Measurements from ENCODE around the gene PDE2A. TPM values are rescaled to one million over a fixed set of nuclear protein-coding genes. Genes with fewer than 3 reads are reported as not detected.

Gene PDE2A
- polyA plus RNA-seq, 1 donor (not counting 4 experiments of a cell fraction or from before 2014, with no cell fraction given), result 0.38 TPM

DNA sequence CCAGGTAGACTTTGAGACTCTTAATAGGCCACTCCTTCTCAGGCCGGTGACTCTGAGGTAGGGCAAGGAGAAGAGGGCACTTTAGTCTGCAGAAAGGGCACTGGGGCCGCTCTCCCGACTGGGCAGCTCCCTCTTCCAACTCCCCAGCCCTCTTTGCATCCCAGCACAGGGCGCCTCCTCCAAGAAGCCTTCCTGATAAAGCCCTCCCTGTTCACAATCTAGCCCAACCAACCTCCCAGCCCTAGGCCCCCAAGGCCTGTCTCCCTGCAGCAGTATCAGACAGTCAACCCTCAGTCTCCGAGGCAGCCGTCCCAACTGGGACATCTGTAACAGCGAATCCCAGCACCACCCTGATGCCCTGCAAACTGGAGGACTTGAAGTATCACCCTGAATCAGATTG, 14.3 kb upstream of the PDE2A start:
- Histone ChIP-seq H3K27ac (ENCODE audit: control insufficient read depth, insufficient read depth, low read length) (no peak overlapping the region), H3K9ac (ENCODE audit: control insufficient read depth, extremely low read depth, insufficient read depth, low read length) (no peak overlapping the region), H3K27me3 (ENCODE audit: control insufficient read depth, extremely low read depth, insufficient read depth, low read length) (no peaks in the 10 kb centered on the region), H3K79me2 (ENCODE audit: control insufficient read depth, insufficient read depth, low read length) (no peaks in the 10 kb centered on the region), H3K4me1 (ENCODE audit: control insufficient read depth, extremely low read depth, insufficient read depth, low read length) (no peaks in the 10 kb centered on the region), H4K20me1 (ENCODE audit: control insufficient read depth, extremely low read depth, insufficient read depth, low read length) (peaks cover 5% of the 10 kb centered on the region), H3K4me3 (ENCODE audit: control insufficient read depth in 2 of 3, extremely low read depth in 1 of 3, insufficient read depth in 2 of 3, low read depth in 1 of 3, low read length in 3 of 3) (no peak overlapping the region), H3K36me3 (ENCODE audit: control insufficient read depth in 2 of 2, extremely low read depth in 1 of 2, insufficient read depth in 2 of 2, low read length in 2 of 2) (peaks cover 32 to 37% of the 10 kb centered on the region in 2 experiments), H3K9me1 (ENCODE audit: control insufficient read depth, extremely low read depth, insufficient read depth, low read length) (no peaks in the 10 kb centered on the region), H3K9me3 (ENCODE audit: control insufficient read depth, low read depth, low read length) (no peaks in the 10 kb centered on the region), H3K4me2 (ENCODE audit: control insufficient read depth, extremely low read depth, insufficient read depth, low read depth, low read length) (no peak overlapping the region), H2AFZ (ENCODE audit: control insufficient read depth, low read length) (no peak overlapping the region)
- TF ChIP-seq EZH2 (IDR thresholded peaks at IDR 0.05; ENCODE audit: low read length), result no peak
- TF ChIP-seq, protein P1, sequence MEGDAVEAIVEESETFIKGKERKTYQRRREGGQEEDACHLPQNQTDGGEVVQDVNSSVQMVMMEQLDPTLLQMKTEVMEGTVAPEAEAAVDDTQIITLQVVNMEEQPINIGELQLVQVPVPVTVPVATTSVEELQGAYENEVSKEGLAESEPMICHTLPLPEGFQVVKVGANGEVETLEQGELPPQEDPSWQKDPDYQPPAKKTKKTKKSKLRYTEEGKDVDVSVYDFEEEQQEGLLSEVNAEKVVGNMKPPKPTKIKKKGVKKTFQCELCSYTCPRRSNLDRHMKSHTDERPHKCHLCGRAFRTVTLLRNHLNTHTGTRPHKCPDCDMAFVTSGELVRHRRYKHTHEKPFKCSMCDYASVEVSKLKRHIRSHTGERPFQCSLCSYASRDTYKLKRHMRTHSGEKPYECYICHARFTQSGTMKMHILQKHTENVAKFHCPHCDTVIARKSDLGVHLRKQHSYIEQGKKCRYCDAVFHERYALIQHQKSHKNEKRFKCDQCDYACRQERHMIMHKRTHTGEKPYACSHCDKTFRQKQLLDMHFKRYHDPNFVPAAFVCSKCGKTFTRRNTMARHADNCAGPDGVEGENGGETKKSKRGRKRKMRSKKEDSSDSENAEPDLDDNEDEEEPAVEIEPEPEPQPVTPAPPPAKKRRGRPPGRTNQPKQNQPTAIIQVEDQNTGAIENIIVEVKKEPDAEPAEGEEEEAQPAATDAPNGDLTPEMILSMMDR (optimal IDR thresholded peaks at IDR 0.05 in 1 of 3, IDR thresholded peaks at IDR 0.05 in 1 of 3, conservative IDR thresholded peaks at IDR 0.05 in 1 of 3; ENCODE audit: extremely low read depth in 1 of 3, insufficient read depth in 2 of 3, low read length in 3 of 3), result no peak
- DNase-seq (ENCODE audit: low read depth, low spot score), result no peak
- dilution Hi-C loops (cut with MboI; ENCODE audit: extremely low pct_ligation_motif_present, low sequenced_read_pairs), result no loop called here
- no peak for FAIRE-seq

DNA sequence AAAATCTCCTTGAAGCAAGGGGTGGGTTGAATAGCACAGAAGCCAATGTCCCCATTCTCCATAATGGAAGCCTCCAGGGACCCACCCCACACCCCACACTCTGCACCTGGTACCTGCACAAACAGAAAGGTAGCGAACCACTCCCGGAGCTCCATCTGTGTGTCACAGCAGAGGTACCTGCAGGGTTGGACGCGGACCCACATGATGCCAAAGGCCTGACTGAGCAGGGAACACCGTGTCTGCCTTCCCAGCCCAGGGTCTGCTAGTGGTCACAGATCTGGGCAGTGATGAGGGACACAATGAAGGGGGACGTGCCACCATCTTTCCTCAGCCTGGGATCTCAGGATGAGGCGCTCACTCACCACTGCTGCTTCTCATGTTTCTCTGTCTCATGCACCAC, 13.1 kb upstream of the PDE2A start:
- Histone ChIP-seq H3K4me3 (ENCODE audit: control insufficient read depth in 2 of 3, extremely low read depth in 1 of 3, insufficient read depth in 2 of 3, low read depth in 1 of 3, low read length in 3 of 3) (no peak overlapping the region), H3K4me2 (ENCODE audit: control insufficient read depth, extremely low read depth, insufficient read depth, low read depth, low read length) (no peak overlapping the region), H3K9me3 (ENCODE audit: control insufficient read depth, low read depth, low read length) (no peaks in the 10 kb centered on the region), H3K4me1 (ENCODE audit: control insufficient read depth, extremely low read depth, insufficient read depth, low read length) (no peaks in the 10 kb centered on the region), H3K9me1 (ENCODE audit: control insufficient read depth, extremely low read depth, insufficient read depth, low read length) (no peaks in the 10 kb centered on the region), H2AFZ (ENCODE audit: control insufficient read depth, low read length) (no peak overlapping the region), H3K27me3 (ENCODE audit: control insufficient read depth, extremely low read depth, insufficient read depth, low read length) (no peaks in the 10 kb centered on the region), H3K9ac (ENCODE audit: control insufficient read depth, extremely low read depth, insufficient read depth, low read length) (no peak overlapping the region), H4K20me1 (ENCODE audit: control insufficient read depth, extremely low read depth, insufficient read depth, low read length) (peaks cover 5% of the 10 kb centered on the region), H3K79me2 (ENCODE audit: control insufficient read depth, insufficient read depth, low read length) (no peaks in the 10 kb centered on the region), H3K36me3 (ENCODE audit: control insufficient read depth in 2 of 2, extremely low read depth in 1 of 2, insufficient read depth in 2 of 2, low read length in 2 of 2) (peaks cover 26 to 30% of the 10 kb centered on the region in 2 experiments), H3K27ac (ENCODE audit: control insufficient read depth, insufficient read depth, low read length) (no peak overlapping the region)
- DNase-seq (ENCODE audit: low read depth, low spot score) (no peak), FAIRE-seq (no peak)
- TF ChIP-seq EZH2 (IDR thresholded peaks at IDR 0.05; ENCODE audit: low read length), result no peak
- TF ChIP-seq, protein P1 (optimal IDR thresholded peaks at IDR 0.05 in 1 of 3, IDR thresholded peaks at IDR 0.05 in 1 of 3, conservative IDR thresholded peaks at IDR 0.05 in 1 of 3; ENCODE audit: extremely low read depth in 1 of 3, insufficient read depth in 2 of 3, low read length in 3 of 3), result no peak
- dilution Hi-C loops (cut with MboI; ENCODE audit: extremely low pct_ligation_motif_present, low sequenced_read_pairs), result no loop called here
